MCF 10A (cell line): ENCODE measurements around the gene PPFIBP1. TPM values are rescaled to one million over a fixed set of nuclear protein-coding genes. Genes with fewer than 3 reads are reported as not detected.

Experiments
- BruUV-seq: library from RNA; stranded (reverse); fragments of 400-500 nt; replicated peaks from 2 replicates; lab custom pipeline; 2021; lab: Mats Ljungman, UMichigan
- CTCF ChIA-PET: fragments of 300-600 bp; sonication (Branson Sonifier 250); formaldehyde crosslinking; extraction: SDS; loops from one replicate; lab custom pipeline; 2021; ENCODE audit warnings: antibody characterized with exemption, inconsistent platforms; lab: Yijun Ruan, JAX
- POLR2A ChIA-PET: fragments of 300-600, 350-650 bp; sonication (Branson Sonifier 250); formaldehyde crosslinking; extraction: SDS; loops from one replicate; lab custom pipeline; 2020; ENCODE audit warnings: antibody characterized with exemption, inconsistent platforms; lab: Yijun Ruan, JAX
- DNase-seq: peaks from one replicate; pipeline ENCODE4 v3.0.0-alpha.2; 2018; ENCODE audit not compliant: unreplicated experiment
- H3K27ac Mint-ChIP-seq: one replicate; pipeline ENCODE4 v1.8.0; 2022; ENCODE audit warnings: mild to moderate bottlenecking, low read depth, mixed read lengths; ENCODE audit not compliant: unreplicated experiment
- H3K27me3 Mint-ChIP-seq: one replicate; pipeline ENCODE4 v1.8.0; 2022; ENCODE audit warnings: mixed read lengths; ENCODE audit not compliant: insufficient read depth, unreplicated experiment
- H3K36me3 Mint-ChIP-seq: one replicate; pipeline ENCODE4 v1.8.0; 2022; ENCODE audit warnings: mild to moderate bottlenecking, moderate library complexity, mixed read lengths; ENCODE audit not compliant: insufficient read depth, unreplicated experiment
- H3K4me1 Mint-ChIP-seq: one replicate; pipeline ENCODE4 v1.8.0; 2022; ENCODE audit warnings: mixed read lengths; ENCODE audit not compliant: insufficient read depth, unreplicated experiment
- H3K4me3 Mint-ChIP-seq: one replicate; pipeline ENCODE4 v1.8.0; 2022; ENCODE audit warnings: mild to moderate bottlenecking, moderate library complexity, mixed read lengths; ENCODE audit not compliant: unreplicated experiment
- H3K9me3 Mint-ChIP-seq: one replicate; pipeline ENCODE4 v1.8.0; 2022; ENCODE audit warnings: mixed read lengths; ENCODE audit not compliant: unreplicated experiment
- intact Hi-C: fragments of 100-400 bp; cut with micrococcal nuclease; formaldehyde crosslinking; loops from 2 replicates; pipeline ENCODE4 v1.14.1; 2022
- total RNA-seq: library from RNA; stranded (reverse); gene quantifications from 2 replicates; pipeline ENCODE4 v1.2.3, GENCODE V29; 2022
- TF ChIP-seq, protein P1 (sequence below): fragments of 200-600 bp; IDR thresholded peaks from one replicate; pipeline ENCODE4 v1.8.0; 2022; ENCODE audit warnings: antibody characterized with exemption, mild to moderate bottlenecking; ENCODE audit not compliant: unreplicated experiment

The PPFIBP1 gene
- total RNA-seq, 1 experiment from 2014 or later = 82.6 TPM

DNA sequence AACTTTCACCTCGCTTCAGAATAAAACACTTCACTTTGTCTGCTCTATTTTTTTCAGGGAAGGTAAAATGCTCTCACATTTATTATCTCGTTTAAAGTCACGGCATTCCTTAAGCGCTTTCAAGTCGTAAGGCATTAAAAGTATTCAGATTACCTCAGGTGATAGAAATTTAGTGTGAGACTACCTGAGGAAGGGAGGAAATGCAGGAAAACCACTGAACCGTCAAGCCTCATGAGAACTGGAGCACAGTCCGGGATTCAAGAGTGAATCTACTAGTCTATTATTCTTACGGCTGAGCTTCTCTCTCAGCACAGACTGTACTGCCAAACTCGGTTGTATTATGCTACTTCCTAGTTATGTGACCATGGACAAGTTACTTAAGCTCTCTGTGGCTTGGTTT lies 8.3 kb upstream of the PPFIBP1 start:
- no peaks in the 10 kb centered on the region for H3K9me3 Mint-ChIP-seq
- no peak for DNase-seq
- no peak overlapping the region for H3K4me3 Mint-ChIP-seq
- no peak overlapping the region for H3K27ac Mint-ChIP-seq
- no peaks in the 10 kb centered on the region for H3K27me3 Mint-ChIP-seq
- TF ChIP-seq, protein P1, sequence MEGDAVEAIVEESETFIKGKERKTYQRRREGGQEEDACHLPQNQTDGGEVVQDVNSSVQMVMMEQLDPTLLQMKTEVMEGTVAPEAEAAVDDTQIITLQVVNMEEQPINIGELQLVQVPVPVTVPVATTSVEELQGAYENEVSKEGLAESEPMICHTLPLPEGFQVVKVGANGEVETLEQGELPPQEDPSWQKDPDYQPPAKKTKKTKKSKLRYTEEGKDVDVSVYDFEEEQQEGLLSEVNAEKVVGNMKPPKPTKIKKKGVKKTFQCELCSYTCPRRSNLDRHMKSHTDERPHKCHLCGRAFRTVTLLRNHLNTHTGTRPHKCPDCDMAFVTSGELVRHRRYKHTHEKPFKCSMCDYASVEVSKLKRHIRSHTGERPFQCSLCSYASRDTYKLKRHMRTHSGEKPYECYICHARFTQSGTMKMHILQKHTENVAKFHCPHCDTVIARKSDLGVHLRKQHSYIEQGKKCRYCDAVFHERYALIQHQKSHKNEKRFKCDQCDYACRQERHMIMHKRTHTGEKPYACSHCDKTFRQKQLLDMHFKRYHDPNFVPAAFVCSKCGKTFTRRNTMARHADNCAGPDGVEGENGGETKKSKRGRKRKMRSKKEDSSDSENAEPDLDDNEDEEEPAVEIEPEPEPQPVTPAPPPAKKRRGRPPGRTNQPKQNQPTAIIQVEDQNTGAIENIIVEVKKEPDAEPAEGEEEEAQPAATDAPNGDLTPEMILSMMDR = no peak
- no TSS peak for BruUV-seq
- intact Hi-C loops = no loop called here
- POLR2A ChIA-PET = interaction anchor here (0.7 to 1.0 kb wide), 2 partner anchors 8 to 55 kb away, joined by 3 read pairs; partner anchors contain the start of gene PPFIBP1
- CTCF ChIA-PET = interaction anchor here (0.8 kb wide), 1 partner anchor 82 kb away, joined by 3 read pairs; no protein-coding TSS in a partner anchor
- H3K4me1 Mint-ChIP-seq = no peaks in the 10 kb centered on the region
- no peaks in the 10 kb centered on the region for H3K36me3 Mint-ChIP-seq

DNA sequence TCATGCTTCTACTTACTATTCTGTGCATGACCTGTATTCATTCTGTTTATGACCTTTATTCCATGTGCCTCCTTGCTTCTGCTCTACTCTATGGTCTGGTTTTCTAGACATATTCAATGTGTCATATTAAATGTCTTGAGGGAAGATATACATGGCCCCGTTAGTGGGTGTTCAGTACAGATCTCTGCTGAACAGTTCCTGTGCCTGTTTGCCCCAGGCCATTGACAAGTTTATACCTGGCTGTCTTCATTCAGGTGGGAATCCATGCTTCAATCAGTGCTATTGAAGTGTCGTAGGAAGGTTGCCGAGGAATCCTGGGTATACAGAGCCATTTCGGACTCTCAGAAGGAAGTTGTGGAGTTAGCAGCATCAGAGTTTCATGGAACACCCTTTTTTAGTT lies 7.4 kb upstream of the PPFIBP1 start:
- BruUV-seq = no TSS peak
- Mint-ChIP-seq H3K36me3 (no peaks in the 10 kb centered on the region), H3K27me3 (no peaks in the 10 kb centered on the region), H3K4me3 (no peak overlapping the region), H3K9me3 (no peaks in the 10 kb centered on the region), H3K4me1 (no peaks in the 10 kb centered on the region), H3K27ac (no peak overlapping the region)
- ChIA-PET CTCF (interaction anchor here (0.8 kb wide), 1 partner anchor 81 kb away, joined by 3 read pairs; no protein-coding TSS in a partner anchor), POLR2A (interaction anchor here (0.7 to 1.1 kb wide), 2 partner anchors 12 to 56 kb away, joined by 3 read pairs; no protein-coding TSS in a partner anchor)
- no peak for DNase-seq
- intact Hi-C loops = no loop called here
- TF ChIP-seq, protein P1 = no peak

DNA sequence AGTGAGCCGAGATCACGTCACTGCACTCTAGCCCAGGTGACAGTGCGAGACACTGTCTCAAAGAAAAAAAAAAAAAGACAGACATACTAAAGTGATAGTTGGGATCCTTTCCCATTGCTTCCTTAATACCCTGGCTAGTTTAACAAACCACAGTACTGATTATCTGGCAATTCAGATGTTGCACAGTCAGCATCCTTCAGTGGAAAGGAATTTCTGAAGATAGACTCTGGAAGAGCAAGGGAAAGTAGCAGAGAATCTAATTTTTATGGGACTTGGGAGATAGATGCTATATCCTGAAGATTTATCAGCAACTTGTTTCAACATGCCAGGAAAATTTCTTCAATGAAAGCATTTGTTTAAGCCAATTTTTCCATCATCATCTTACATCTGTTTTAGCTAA lies 6.5 kb upstream of the PPFIBP1 start:
- no peak for DNase-seq
- Mint-ChIP-seq H3K9me3 (no peaks in the 10 kb centered on the region), H3K4me1 (no peaks in the 10 kb centered on the region), H3K27me3 (no peaks in the 10 kb centered on the region), H3K27ac (no peak overlapping the region), H3K4me3 (no peak overlapping the region), H3K36me3 (no peaks in the 10 kb centered on the region)
- ChIA-PET POLR2A (no interaction called here), CTCF (no interaction called here)
- intact Hi-C loops = no loop called here
- no TSS peak for BruUV-seq
- TF ChIP-seq, protein P1 = no peak

DNA sequence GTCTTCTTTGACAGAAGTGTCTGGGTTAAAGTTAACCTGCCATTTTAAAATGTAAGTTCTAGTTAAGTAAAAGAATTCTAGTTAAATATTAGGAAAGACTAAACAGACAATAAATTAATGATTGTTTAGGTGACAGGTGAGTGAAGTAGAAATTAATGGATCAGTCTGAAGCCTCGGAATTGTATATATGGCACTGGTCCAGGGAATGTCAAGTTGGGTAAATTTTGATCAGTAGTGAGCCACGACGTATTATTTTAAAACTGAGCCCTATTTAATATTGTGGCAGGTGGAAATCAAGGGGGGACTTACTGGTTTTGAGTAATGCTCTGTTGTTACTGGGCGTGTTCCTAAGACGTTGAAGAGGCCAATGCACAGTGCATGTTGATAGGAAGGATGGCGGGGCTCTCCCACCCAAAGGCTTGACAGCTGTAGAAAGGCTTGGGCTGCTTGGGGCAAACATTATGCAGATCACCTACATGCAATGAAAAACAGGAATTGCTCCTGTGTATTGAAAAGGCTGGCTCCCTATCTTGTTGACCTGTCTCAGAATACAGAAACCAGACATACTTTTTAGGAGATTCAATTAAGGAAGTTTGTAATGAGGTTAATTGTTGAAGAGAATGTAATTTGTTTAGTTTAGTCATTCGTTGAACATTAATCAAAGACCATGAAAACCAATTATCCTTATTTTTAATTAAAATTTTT lies 5.9 kb upstream of the PPFIBP1 start:
- H3K36me3 Mint-ChIP-seq = no peaks in the 10 kb centered on the region
- no peak for DNase-seq
- no peak overlapping the region for H3K4me3 Mint-ChIP-seq
- TF ChIP-seq, protein P1 = no peak
- no peaks in the 10 kb centered on the region for H3K9me3 Mint-ChIP-seq
- H3K27me3 Mint-ChIP-seq = no peaks in the 10 kb centered on the region
- ChIA-PET CTCF (no interaction called here), POLR2A (no interaction called here)
- peaks cover 3% of the 10 kb centered on the region for H3K4me1 Mint-ChIP-seq
- H3K27ac Mint-ChIP-seq = no peak overlapping the region
- no TSS peak for BruUV-seq
- intact Hi-C loops = no loop called here
